SIG-M5 treated with dmso at 0.1 percent for 504 hours (cell line): ENCODE measurements around the gene MFN2.
"Not testable (repeated sequence)": the region's sequence is repeated elsewhere in the genome, so short reads cannot be mapped to it uniquely, and the experiment has no call there.

Experiments used
- DNase-seq: peaks from one replicate; lab custom pipeline; 2025; ENCODE audit not compliant: unreplicated experiment; lab: John Stamatoyannopoulos, UW

MFN2 gene

DNA sequence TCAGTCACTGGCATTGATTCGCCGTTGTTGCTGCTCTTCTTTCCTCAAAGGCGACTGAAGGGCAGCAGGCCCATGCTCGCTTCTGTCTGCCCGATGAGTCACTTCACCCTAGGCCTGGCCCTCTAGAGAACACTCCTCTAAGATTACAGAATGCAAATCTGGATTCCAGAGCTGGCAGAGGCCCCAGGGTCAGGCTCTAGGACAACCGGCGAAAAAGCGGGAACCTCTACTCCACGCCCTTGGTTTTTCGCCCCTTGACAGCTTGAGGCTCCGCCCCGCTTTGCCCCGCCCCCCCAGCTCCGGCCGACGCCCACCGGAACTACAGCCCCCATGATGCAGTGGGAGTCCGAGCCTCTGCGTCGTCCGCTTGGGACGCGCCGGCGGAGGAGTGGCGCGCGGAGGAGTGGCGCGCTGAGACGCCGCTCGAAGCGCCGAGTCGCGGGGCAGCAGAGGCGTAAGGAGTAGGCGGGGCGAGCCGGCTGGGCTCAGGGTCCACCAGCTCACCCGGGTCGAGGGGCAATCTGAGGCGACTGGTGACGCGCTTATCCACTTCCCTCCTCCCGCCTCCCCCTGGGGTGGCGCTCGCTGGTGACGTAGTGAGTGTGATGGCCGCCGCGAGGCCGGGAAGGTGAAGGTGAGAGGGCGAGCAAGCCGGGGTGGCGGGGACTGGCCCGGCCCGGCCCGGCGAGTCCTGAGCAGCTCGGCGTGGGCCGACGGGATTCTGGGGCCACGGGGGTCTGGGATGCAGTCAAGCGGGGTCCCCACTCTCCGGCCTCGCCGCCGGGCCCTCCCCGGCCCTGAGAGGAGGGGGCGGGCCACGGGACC, at the start of gene MFN2:
TSS of gene MFN2 (plus strand) at position 594 of the 825 bp plus-strand sequence. CDS start 8,725 bp downstream, outside the sequence.
- peak; percentile 94 for DNase-seq

DNA sequence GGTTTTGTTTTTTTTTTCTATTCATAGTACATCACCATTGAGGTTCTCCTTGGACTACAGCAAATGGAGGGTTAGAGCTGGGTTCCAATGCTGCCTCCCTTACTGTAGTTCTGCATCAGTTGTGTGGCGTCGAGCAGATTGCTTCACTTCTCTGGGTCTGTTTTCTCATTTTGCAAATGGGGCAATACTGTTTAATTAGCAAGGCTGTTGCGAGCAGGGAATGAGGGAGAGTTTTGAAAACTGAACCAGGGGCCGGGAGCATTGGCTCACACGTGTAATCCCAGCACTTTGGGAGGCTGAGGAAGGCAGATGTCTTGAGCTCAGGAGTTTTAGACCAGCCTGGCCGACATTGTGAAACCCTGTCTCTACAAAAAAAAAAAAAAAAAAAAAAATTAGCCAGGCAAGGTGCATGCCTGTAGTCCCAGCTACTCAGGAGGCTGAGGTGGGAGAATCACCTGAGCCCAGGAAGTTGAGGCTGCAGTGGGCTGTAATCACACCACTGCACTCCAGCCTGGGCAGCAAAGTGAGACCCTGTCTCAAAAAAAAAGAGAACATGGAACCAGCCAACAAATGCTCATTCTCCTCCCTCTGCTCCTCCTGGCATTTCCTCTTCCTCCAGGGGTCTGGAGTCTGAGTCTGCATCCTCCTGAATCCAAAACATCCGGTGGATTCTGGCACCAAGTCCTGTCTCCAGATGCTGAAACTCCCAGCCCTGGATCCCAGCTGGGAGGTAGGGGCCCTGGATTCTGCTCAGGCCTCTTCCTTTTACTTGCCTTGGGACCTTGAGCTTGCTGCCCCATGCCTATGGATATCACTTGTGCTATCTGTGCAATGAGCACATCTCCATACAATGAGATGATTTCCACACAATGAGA, 49.4 kb upstream of the MFN2 start:
- peak; percentile 48 for DNase-seq

DNA sequence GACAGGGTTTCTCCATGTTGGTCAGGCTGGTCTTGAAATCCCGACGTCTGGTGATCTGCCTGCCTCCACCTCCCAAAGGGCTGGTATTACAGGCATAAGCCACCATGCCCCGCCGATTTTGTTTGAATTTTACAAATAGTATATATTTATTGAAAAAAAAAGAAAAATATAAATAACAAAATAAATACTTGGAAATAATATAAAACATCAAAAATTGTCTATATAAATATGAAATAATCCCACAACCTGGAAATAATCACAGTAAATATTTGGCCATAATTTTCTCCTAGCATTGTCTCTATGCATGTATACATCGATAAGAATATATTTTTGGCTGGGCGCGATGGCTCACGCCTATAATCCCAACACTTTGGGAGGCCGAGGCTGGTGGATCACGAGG, 48.4 kb upstream of the MFN2 start:
- DNase-seq: no peak

DNA sequence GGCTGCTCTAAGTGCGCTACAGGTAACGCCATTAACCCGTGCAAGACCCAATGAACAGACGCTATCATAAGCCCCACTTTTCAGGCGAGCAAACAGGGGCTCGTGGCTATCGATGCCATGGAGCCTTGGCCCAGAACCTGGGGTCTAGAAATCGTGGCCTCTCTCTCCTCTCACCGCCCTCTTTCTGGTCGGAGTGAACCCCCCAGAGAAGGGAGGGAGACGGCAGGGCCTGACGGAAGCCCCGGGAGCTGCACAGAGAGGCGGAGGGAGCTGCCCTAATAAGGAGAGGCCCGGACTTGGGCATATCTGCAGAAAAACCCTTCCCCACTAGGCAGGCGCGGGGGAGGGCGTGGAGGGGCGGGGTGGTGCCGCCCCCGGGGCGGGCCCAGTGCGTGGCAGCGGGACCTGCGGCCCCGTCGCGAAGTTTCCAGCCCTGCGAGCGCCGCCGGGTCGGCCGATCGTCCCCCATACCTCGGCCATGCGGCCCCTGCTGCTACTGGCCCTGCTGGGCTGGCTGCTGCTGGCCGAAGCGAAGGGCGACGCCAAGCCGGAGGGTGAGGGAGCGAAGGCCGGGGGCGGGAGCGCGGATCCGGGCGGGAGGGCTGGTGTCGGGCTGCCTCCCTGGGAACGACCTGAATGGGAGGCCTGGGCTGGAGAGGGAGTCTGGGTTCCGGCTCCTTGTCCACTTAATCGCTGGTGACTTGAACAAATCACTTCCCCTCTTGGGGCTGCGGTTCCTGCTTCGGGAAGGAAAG, 45.8 kb upstream of the MFN2 start, which contains the start of gene PLOD1:
TSS of gene PLOD1 (plus strand) at position 416 of the 755 bp plus-strand sequence. CDS start at position 479, 63 bp downstream.
- DNase-seq: peak; percentile 85

DNA sequence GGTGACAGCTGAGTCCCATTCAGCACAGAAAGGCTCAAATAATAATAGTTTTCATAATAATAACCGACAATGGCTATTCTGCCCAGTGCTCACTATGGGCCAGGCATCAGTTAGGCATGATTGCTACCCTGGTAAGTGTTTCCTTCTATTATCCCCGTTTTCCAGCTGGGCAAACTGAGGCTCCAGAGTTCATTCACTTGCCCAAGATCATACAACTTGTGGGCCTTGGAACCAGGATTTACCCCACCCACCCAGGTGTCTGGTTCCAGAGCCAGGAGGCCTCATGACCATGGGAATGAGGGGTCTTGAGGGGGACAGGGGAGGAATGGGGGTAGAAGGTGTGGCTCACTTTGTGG, 45.2 kb upstream of the MFN2 start:
- DNase-seq: no peak

DNA sequence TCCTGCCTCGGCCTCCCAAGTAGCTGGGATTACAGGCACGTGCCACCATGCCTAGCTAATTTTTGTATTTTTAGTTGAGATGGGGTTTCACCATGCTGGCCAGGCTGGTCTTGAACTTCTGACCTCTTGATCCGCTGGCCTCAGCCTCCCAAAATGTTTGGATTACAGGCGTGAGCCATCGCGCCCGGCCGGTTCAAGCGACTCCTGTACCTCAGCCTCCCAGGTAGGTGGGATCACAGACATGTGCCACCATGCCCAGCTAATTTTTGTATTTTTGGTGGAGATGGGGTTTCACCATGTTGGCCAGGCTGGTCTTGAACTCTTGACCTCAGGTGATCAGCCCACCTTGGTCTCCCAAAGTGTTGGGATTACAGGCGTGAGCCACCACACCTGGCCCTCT, 44.5 kb upstream of the MFN2 start:
- not testable (repeated sequence) for DNase-seq

DNA sequence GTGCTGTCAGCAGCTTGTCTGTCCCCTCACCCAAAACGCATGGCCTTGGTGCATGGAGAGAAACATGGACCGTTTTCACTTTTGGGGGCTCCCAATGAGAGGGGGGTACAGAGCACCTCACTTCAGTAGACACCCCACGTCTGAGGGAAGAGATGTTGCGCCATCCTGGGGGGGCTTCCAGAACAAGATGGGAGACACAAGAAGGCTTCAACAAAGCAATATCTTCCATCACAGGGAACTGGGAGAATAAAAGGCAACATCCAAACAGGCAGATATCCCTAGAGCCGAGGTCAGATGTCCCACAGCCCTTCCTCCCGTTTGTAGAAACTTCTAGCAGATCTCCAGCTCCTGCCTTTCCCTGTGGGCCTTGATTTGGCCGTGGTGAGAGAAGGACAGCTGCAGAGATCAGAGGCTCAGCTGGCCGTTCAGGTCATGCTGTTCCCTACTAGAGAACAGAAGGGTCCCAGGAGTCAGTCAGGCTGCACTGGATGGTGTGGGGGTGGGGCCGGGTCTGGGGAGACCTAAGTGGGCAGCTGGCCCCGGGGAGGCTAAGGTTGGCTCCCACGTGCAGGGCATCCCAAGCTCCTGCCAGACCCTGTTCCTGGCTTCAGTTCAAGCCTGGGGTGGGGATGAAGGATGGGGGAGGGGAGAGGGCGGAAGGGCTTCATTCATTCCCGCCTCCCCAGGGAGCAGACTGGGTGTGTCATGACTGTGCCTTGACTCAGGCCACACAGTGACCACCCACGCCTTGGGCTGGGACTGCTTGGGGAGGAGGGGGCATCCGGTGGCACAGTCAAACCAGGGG, 41.3 kb upstream of the MFN2 start:
- no peak for DNase-seq

DNA sequence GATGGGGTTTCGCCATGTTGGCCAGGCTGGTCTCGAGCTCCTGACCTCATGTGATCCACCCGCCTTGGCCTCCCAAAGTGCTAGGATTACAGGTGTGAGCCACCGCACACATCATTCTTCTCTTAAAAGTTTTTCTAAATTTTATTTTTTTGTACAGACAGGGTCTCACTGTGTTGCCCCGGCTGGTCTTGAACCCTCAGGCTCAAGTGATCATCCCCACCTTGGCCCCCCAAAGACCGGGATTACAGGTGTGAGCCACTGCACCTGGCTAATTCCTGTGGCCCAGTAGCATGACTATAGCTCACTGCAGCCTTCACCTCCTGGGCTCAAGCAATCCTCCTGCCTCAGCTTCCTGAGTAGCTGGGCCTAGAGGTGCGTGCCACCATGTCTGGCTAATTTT, 40.5 kb upstream of the MFN2 start:
- DNase-seq: not testable (repeated sequence)

DNA sequence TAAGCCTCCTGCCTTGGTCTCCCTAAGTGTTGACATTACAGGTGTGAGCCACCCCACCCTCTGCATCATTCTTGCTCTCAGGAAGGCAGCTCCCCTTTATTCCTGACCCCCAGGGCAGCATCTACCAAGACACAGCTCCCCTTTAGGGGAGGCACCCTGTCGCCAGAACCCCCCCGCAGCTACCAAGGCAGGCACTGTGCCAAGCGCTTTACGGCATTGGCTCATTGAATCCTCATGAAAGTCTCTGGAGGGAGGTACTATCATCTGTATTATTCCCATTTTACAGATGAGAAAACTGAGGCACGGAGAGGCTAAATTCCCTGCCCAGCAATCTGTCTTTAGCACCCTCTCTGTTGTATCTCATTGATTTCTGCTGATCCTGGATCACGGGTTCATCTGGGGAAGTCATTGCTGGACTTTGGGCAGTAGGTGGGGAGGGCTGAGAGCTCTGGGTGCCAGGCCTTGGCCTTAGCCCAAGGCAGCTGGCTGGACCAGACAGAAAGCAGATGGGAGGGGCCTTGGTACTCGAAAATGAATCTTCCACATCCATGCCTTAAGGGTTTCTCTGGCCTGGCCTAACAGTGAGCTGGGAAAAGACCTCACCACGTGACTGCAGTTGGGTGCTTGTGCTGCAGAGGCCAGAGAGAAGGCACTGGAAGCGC, 39.9 kb upstream of the MFN2 start:
- DNase-seq: no peak

DNA sequence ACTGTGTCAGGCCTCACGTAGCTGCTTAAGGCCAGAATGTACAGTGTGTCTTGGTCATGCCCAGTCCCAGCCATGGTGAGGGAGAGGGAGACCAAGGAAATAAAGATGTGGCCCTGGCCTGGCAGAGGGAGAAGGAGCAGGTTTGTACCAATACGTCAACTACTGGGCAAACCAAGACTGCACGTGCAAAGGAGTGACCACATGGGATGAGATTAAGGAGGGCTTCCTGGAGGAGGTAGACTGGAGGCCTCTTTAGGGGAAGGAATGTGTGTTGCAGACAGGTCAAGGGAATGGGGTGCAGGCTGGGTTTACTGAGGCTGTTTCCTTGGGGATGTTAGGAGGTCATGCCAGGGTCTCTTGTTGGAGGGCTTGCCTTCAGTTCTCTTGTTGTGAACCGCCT, 38.0 kb upstream of the MFN2 start:
- DNase-seq: no peak

DNA sequence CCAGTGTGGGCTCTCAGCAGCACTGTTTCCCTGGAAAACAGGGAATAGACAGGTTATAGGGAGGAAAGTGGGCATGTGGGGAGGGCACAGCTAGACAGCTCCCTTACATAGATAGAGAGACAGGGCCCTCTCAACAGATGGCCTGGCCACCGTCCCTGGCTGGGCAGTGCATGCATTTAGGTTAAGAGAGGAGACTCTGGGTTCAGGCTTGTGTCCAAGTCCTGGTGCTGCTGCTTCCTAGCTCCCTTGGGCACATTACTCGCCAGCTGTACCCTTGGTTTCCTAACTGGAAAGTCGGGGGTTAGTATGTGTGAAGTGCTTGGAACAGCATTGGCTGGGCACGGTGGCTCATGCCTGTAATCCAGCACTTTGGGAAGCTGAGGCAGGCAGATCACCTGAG, 36.6 kb upstream of the MFN2 start:
- DNase-seq: no peak

DNA sequence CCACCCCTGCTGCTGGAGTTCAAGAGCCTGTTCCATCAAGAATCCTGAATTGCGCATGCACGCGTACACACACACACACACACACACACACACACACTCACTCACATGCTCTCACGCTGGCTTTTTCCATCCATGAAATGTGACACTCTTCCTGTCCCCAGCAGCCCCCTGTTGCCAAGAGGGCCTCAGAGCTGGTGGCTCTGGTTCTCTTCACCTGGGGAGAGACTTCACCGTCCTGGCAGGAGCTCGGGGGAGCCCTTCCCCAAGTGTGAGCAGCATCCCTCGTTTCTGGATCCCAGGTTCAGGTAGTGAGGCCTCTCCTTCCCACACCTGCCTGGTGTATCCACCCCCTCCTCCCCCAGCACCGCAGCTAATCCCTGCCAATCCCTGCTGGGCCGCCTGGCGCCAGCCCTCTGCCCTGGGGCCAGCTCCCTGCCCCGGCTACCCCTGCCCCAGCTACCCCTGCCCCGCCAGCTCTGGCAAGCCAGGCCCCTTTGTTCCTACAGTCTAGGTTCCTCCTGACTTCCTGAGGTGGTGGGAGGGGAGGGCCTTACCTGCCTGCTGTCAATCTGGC, 35.8 kb upstream of the MFN2 start:
- DNase-seq: no peak

DNA sequence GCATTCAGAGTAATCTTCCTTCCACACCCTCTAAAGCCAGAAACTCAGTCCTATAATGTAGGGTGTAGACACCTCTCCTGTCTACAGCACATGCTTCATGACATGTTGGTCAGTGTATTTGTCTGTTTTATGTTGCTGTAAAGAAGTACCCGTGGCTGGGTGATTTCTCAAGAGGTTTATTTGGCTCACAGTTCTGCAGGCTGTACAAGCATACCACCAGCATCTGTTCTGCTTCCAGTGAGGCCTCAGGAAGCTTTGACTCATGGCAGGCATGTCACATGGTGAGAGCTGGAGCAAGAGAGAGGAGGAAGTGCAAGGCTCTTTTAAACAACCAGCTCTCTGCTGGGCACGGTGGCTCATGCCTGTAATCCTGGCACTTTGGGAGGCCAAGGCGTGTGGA, 33.6 kb upstream of the MFN2 start:
- DNase-seq: no peak

DNA sequence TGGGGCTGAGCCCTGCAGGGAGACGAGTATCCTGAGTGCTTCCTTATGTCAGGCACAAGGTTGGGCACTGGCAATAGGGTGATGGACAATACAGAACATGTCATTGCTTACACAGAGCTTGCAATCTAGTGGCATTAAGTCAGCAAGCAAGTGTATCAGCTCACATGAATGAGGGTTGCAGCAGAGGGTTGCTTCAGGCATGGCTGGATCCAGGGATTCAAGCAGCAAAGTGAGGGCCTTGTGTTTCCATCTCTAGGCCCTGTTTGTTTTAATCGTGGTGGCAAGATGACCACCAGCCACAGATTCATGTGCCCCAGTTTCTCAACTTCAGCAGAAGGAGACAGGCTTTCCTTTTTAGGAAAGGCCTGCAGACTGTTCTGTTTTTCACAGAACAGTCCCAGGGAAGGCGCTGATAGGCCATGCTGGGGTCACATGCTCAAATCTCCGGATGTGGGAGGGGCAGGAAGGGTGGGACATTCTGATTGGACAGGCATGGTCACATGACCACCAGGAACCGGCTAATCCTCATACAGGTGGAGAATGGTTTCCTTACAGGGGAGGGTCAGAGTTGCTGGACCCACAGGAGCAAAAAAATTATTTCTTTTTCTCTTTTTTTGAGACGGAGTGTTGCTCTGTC, 31.3 kb upstream of the MFN2 start:
- no peak for DNase-seq

DNA sequence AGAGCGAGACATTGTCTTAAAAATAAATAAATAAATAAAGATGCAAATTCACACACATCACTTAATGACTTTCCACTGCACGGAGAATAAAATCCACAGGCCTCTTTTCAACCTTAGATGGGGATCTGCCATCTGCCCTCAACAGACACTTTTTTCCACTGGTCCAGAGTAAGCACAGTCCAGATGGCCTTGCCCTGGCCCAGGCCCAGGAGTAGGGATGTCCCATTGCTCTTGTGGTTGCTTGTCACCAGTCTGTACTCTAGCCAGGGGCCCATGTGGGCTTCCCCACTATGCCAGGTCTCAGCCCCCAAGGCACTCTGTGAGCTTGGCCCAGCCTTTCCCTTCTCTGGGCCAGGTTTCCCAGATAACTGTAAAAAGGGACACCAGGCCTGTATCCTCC, 28.3 kb upstream of the MFN2 start:
- no peak for DNase-seq

DNA sequence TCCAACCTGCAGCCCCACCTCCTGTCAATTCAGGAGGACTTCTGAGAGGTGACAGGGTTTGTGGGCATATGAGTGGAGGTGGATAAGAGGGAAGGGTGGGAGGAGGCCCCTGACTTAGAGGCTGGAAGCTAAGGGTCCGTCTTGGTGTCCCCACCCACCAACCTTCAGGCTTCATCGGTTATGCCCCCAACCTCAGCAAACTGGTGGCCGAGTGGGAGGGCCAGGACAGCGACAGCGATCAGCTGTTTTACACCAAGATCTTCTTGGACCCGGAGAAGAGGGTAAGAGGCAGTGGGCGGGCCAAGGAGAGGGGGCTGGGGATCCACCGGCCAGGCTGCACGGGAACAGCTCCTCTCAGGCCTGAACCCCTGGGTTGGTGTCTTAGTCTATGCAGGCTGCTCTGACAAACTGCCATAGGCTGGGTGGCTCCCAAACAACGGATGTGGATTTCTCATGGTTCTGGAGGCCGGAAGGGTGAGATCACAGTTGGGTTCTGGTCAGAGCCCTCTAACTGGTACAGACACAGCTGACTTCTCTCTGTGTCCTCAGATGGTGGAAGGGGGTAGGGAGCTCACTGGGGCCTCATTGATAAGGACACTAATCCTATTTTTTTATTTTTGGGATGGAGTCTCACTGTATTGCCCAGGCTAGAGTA, 27.7 kb upstream of the MFN2 start:
- DNase-seq: no peak

DNA sequence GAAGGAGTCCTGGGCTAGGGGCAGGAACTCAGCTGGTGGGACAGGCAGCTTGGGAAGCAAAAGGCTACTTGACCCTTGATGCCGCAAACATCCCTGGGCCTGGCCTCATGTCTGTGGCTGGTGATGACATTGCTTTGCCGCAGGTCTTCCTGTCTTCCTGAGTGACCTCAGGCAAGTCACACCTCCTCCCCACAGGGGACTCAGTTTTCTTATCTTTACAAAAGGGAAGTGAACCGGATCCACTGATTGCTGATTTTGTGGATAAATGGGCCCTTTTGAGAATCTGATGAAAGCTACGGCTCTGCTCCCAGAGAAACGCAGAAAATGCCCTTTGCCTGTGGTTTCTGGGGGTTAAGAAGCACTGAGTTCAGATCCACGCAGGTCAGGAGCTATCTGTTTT, 25.0 kb upstream of the MFN2 start:
- DNase-seq: no peak

DNA sequence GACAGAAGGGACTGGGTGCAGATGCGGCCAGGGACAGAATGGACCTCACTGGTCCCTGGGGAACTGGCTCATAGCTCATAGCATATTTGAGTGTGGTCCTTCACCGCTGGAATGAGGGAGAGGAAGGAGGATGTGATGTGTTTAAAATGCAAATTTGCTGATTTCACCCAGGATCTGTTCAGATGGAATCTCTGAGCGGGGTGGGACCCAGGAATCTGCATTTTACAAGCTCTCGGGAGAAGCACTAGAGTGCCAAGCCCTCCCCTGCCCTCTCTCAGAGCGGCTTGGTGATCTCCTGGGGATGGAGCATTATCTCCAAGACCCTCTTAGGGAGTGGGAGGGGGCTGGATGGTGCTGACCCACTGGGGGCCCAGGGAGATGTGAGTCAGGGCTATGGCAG, 22.8 kb upstream of the MFN2 start:
- DNase-seq: no peak

DNA sequence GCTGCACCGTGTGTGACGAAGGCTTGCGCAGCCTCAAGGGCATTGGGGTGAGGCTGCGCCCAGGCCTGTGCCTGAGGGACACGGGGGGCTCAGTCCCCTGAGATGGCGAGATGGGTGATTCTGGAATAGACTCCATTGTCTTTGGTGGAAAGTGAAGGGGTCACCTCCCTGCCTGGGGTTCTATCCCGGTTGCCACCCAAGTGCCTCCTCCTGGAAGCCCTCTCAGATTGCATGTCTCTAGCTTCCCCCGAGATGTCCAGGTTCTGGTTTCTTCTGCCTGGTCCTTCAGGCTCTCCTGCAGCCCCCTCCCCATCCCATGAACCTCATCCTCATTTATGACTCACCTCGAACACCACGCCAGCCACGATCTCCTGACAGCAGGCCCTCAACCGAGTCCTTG, 22.3 kb upstream of the MFN2 start:
- DNase-seq: no peak
